HEK293 (cell line): ENCODE results near the gene AURKB.

Source experiments
- CTCF ChIA-PET: fragments of 350-600 bp; formaldehyde crosslinking; extraction: SDS; loops from one replicate; lab custom pipeline; 2021; ENCODE audit warnings: antibody characterized with exemption; lab: Yijun Ruan, JAX
- POLR2A ChIA-PET: fragments of 300-600 bp; formaldehyde crosslinking; extraction: SDS; loops from one replicate; lab custom pipeline; 2020; ENCODE audit warnings: antibody characterized with exemption, inconsistent platforms; lab: Yijun Ruan, JAX
- H3K27ac ChIP-seq: fragments of 200-500 bp; sonication (Bioruptor generic); 2 replicates; pipeline ENCODE4 v1.5.1; 2014; ENCODE audit warnings: low read depth, low read length, control low read depth, inconsistent platforms; ENCODE audit errors: extremely low read depth
- H3K36me3 ChIP-seq, 2 experiments: fragments of 200-500 bp in 1 of 2; sonication (Bioruptor generic) in 1 of 2; 1 replicate in 1 of 2; 2 replicates in 1 of 2; pipeline ENCODE4 v1.5.1; 2014 to 2017; ENCODE audit warnings: inconsistent platforms in 2 of 2, low read length in 2 of 2; ENCODE audit not compliant: control insufficient read depth in 2 of 2, insufficient read depth in 1 of 2
- H3K4me1 ChIP-seq: fragments of 200-500 bp; sonication (Bioruptor generic); 2 replicates; pipeline ENCODE4 v1.5.1; 2014; ENCODE audit warnings: mild to moderate bottlenecking, low read length, inconsistent platforms; ENCODE audit not compliant: control insufficient read depth, insufficient read depth
- H3K4me3 ChIP-seq: 2 replicates; pipeline ENCODE4 v1.5.1; 2011; ENCODE audit warnings: low read depth, mild to moderate bottlenecking, control low read depth, low read length, moderate library complexity
- H3K9me3 ChIP-seq: fragments of 200-500 bp; sonication (Bioruptor generic); 2 replicates; pipeline ENCODE4 v1.5.1; 2014; ENCODE audit warnings: low read depth, low read length, inconsistent platforms; ENCODE audit not compliant: control insufficient read depth, insufficient read depth
- FEZF1 ChIP-seq: fragments of 450-650 bp; formaldehyde crosslinking; IDR thresholded peaks from 2 replicates; pipeline ENCODE4 v1.5.1; 2016; ENCODE audit warnings: missing biosample characterization, missing genetic modification characterization
- SP3 ChIP-seq: fragments of 450-650 bp; formaldehyde crosslinking; IDR thresholded peaks from 2 replicates; pipeline ENCODE4 v1.5.1; 2016; ENCODE audit warnings: missing biosample characterization, missing genetic modification characterization
- WT1 ChIP-seq: fragments of 450-650 bp; formaldehyde crosslinking; IDR thresholded peaks from 2 replicates; pipeline ENCODE4 v1.5.1; 2016; ENCODE audit warnings: missing biosample characterization, missing genetic modification characterization
- ZBTB48 ChIP-seq: fragments of 450-650 bp; formaldehyde crosslinking; IDR thresholded peaks from 2 replicates; pipeline ENCODE4 v1.5.1; 2016; ENCODE audit warnings: missing biosample characterization, missing genetic modification characterization
- ZBTB7A ChIP-seq: fragments of 450-650 bp; formaldehyde crosslinking; IDR thresholded peaks from 2 replicates; pipeline ENCODE4 v1.5.1; 2016; ENCODE audit warnings: low read depth, missing biosample characterization, missing genetic modification characterization
- ZNF146 ChIP-seq: fragments of 450-650 bp; formaldehyde crosslinking; IDR thresholded peaks from 2 replicates; pipeline ENCODE4 v1.5.1; 2016; ENCODE audit warnings: missing biosample characterization, missing genetic modification characterization
- ZNF391 ChIP-seq: fragments of 450-650 bp; formaldehyde crosslinking; IDR thresholded peaks from 2 replicates; pipeline ENCODE4 v1.5.1; 2016; ENCODE audit warnings: low read depth, missing biosample characterization, missing genetic modification characterization, borderline replicate concordance
- ZNF610 ChIP-seq: fragments of 450-650 bp; formaldehyde crosslinking; IDR thresholded peaks from 2 replicates; pipeline ENCODE4 v1.5.1; 2016; ENCODE audit warnings: missing biosample characterization, missing genetic modification characterization, borderline replicate concordance
- ZNF658 ChIP-seq: fragments of 450-650 bp; formaldehyde crosslinking; IDR thresholded peaks from 2 replicates; pipeline ENCODE4; 2016; ENCODE audit warnings: missing biosample characterization, missing genetic modification characterization
- ZSCAN23 ChIP-seq: fragments of 450-650 bp; formaldehyde crosslinking; IDR thresholded peaks from 2 replicates; pipeline ENCODE4 v1.5.1; 2016; ENCODE audit warnings: missing biosample characterization, missing genetic modification characterization
- TF ChIP-seq, protein P1 (sequence below): fragments of 450-650 bp; formaldehyde crosslinking; IDR thresholded peaks from 2 replicates; pipeline ENCODE4 v1.5.1; 2016; ENCODE audit warnings: missing biosample characterization, missing genetic modification characterization, borderline replicate concordance
- TF ChIP-seq, protein P2 (sequence below): fragments of 450-650 bp; formaldehyde crosslinking; IDR thresholded peaks from 2 replicates; pipeline ENCODE4 v1.5.1; 2017; ENCODE audit warnings: missing biosample characterization, missing genetic modification characterization
- TF ChIP-seq, protein P3 (sequence below): fragments of 450-650 bp; formaldehyde crosslinking; IDR thresholded peaks from 2 replicates; pipeline ENCODE4 v1.5.1; 2017; ENCODE audit warnings: missing biosample characterization, missing genetic modification characterization

AURKB gene

DNA sequence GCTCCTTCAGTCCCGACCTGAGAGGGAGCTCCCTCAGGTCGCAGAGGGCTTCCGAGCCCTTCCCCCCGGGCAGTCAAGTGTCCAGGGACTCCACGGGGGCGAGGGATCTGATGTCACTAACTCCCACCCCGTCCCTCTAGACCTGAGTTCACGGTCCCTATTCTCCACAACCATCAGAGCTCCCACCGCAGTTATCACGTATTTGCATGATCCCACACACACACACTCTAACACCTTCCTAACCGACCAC is 54.5 kb downstream of the AURKB start (continued):
- no peak for TF ChIP-seq SP3 (tag by site-specific recombination)
- TF ChIP-seq, protein P1, sequence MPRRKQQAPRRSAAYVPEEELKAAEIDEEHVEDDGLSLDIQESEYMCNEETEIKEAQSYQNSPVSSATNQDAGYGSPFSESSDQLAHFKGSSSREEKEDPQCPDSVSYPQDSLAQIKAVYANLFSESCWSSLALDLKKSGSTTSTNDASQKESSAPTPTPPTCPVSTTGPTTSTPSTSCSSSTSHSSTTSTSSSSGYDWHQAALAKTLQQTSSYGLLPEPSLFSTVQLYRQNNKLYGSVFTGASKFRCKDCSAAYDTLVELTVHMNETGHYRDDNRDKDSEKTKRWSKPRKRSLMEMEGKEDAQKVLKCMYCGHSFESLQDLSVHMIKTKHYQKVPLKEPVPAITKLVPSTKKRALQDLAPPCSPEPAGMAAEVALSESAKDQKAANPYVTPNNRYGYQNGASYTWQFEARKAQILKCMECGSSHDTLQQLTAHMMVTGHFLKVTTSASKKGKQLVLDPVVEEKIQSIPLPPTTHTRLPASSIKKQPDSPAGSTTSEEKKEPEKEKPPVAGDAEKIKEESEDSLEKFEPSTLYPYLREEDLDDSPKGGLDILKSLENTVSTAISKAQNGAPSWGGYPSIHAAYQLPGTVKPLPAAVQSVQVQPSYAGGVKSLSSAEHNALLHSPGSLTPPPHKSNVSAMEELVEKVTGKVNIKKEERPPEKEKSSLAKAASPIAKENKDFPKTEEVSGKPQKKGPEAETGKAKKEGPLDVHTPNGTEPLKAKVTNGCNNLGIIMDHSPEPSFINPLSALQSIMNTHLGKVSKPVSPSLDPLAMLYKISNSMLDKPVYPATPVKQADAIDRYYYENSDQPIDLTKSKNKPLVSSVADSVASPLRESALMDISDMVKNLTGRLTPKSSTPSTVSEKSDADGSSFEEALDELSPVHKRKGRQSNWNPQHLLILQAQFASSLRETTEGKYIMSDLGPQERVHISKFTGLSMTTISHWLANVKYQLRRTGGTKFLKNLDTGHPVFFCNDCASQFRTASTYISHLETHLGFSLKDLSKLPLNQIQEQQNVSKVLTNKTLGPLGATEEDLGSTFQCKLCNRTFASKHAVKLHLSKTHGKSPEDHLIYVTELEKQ (tag by site-specific recombination) = peak; percentile 63; the same call in 1 of the 2 replicates
- TF ChIP-seq, protein P2, sequence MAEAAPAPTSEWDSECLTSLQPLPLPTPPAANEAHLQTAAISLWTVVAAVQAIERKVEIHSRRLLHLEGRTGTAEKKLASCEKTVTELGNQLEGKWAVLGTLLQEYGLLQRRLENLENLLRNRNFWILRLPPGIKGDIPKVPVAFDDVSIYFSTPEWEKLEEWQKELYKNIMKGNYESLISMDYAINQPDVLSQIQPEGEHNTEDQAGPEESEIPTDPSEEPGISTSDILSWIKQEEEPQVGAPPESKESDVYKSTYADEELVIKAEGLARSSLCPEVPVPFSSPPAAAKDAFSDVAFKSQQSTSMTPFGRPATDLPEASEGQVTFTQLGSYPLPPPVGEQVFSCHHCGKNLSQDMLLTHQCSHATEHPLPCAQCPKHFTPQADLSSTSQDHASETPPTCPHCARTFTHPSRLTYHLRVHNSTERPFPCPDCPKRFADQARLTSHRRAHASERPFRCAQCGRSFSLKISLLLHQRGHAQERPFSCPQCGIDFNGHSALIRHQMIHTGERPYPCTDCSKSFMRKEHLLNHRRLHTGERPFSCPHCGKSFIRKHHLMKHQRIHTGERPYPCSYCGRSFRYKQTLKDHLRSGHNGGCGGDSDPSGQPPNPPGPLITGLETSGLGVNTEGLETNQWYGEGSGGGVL (tag by site-specific recombination) = peak; percentile 31; the same call in 1 of the 2 replicates
- TF ChIP-seq, protein P3, sequence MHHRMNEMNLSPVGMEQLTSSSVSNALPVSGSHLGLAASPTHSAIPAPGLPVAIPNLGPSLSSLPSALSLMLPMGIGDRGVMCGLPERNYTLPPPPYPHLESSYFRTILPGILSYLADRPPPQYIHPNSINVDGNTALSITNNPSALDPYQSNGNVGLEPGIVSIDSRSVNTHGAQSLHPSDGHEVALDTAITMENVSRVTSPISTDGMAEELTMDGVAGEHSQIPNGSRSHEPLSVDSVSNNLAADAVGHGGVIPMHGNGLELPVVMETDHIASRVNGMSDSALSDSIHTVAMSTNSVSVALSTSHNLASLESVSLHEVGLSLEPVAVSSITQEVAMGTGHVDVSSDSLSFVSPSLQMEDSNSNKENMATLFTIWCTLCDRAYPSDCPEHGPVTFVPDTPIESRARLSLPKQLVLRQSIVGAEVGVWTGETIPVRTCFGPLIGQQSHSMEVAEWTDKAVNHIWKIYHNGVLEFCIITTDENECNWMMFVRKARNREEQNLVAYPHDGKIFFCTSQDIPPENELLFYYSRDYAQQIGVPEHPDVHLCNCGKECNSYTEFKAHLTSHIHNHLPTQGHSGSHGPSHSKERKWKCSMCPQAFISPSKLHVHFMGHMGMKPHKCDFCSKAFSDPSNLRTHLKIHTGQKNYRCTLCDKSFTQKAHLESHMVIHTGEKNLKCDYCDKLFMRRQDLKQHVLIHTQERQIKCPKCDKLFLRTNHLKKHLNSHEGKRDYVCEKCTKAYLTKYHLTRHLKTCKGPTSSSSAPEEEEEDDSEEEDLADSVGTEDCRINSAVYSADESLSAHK (tag by site-specific recombination) = peak; percentile 28; the same call in 1 of the 2 replicates
- TF ChIP-seq ZSCAN23 (tag by site-specific recombination) = 0 out of 2 replicates have a peak, but pooled peaks have one; percentile 42
- TF ChIP-seq WT1 (tag by site-specific recombination) = 0 out of 2 replicates have a peak, but pooled peaks have one; percentile 44
- peak; percentile 39; the same call in 1 of the 2 replicates for TF ChIP-seq FEZF1 (tag by site-specific recombination)
- peak; percentile 92 for TF ChIP-seq ZBTB48
- no peak for TF ChIP-seq ZNF658 (tag by site-specific recombination)
- 0 out of 2 replicates have a peak, but pooled peaks have one; percentile 21 for TF ChIP-seq ZNF146 (tag by site-specific recombination)
- 0 out of 2 replicates have a peak, but pooled peaks have one; percentile 30 for TF ChIP-seq ZBTB7A (tag by site-specific recombination)
- TF ChIP-seq ZNF610 (tag by site-specific recombination) = peak; percentile 45; the same call in 1 of the 2 replicates

DNA sequence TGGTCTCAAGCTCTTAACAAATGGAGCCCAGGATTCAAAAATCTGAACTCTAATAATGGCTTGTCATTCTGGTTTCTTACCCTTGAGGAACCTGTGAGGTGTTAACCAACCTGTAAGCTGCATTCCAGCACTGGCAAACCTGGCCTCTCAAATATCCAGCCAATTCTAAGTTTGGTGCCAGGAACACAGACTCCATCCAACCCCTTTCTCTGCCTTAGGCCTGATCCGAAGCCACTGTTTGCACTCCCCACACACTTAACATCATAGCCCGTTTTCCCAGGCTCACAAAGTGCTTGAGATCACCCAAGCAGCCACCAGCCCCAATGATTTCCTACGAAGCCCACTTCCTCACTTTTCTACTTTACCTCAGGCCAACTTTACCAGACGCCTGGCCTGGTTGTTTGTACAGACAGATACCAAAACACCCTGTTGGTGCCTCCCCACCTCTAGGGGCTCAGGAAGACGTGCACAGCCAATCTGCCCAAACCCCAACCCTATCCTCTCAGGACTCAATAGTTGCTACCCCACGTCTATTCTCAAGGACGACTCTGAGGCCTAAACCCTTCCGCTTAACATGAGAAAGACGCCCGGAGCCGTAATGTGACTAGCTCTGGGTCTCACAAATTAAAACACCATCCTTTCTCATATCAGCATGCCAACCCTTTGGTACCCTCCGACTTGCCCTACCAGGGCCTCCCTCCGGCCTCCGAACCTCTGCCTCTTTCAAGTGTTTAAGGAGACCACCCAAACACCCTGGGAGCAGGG is 55.0 kb downstream of the AURKB start:
- Histone ChIP-seq H3K4me1 (peaks cover 25% of the 10 kb centered on the region), H3K27ac (peak overlapping the region; percentile 74), H3K9me3 (no peaks in the 10 kb centered on the region), H3K36me3 (peaks cover 11 to 20% of the 10 kb centered on the region in 2 experiments; a peak in 2 of 3 replicates), H3K4me3 (peak overlapping the region; percentile 45)
- ChIA-PET CTCF (interaction anchor here (0.6 to 7.3 kb wide), 9 partner anchors 12 to 82 kb away, joined by 3 to 91 read pairs (median 3); partner anchors contain the start of gene ALOXE3), POLR2A (interaction anchor here (1.3 to 4.6 kb wide), 6 partner anchors 16 to 67 kb away, joined by 10 to 34 read pairs (median 16); partner anchors contain the start of genes ALOXE3, AURKB and TMEM107)
- TF ChIP-seq ZNF610 (tag by site-specific recombination) = no peak
- 0 out of 2 replicates have a peak, but pooled peaks have one; percentile 9 for TF ChIP-seq ZNF391 (tag by site-specific recombination)
